Parathyroid adenoma (tissue), 2 donors: ENCODE measurements around the gene UTP15.
A peak's percentile ranks its signal among the peaks of the same experiment; 100 is the strongest.

Source experiments
- H2AFZ ChIP-seq: fragments of 300-600 bp; sonication (generic); one replicate; pipeline ENCODE4 v1.7.0; 2017; ENCODE audit warnings: antibody characterized with exemption, mild to moderate bottlenecking
- H3K27ac ChIP-seq: fragments of 300-600 bp; sonication (generic); one replicate; pipeline ENCODE4 v1.7.0; 2017
- H3K27me3 ChIP-seq: fragments of 300-600 bp; sonication (generic); one replicate; pipeline ENCODE4 v1.7.0; 2017; ENCODE audit warnings: low read length; ENCODE audit not compliant: control insufficient read depth, insufficient read depth
- H3K36me3 ChIP-seq: fragments of 300-600 bp; sonication (generic); one replicate; pipeline ENCODE4 v1.7.0; 2017; ENCODE audit warnings: low read length; ENCODE audit not compliant: control insufficient read depth, insufficient read depth
- H3K4me1 ChIP-seq: fragments of 300-600 bp; sonication (generic); one replicate; pipeline ENCODE4 v1.7.0; 2017; ENCODE audit warnings: control low read depth
- H3K4me2 ChIP-seq: fragments of 300-600 bp; sonication (generic); one replicate; pipeline ENCODE4 v1.7.0; 2017; ENCODE audit warnings: low read length
- H3K4me3 ChIP-seq: fragments of 300-600 bp; sonication (generic); one replicate; pipeline ENCODE4 v1.7.0; 2017; ENCODE audit warnings: low read depth, low read length
- H3K79me2 ChIP-seq: fragments of 300-600 bp; sonication (generic); one replicate; pipeline ENCODE4 v1.7.0; 2017; ENCODE audit warnings: control low read depth
- H3K9ac ChIP-seq: fragments of 300-600 bp; sonication (generic); one replicate; pipeline ENCODE4 v1.7.0; 2017; ENCODE audit warnings: mild to moderate bottlenecking
- H3K9me3 ChIP-seq: fragments of 300-600 bp; sonication (generic); one replicate; pipeline ENCODE4 v1.7.0; 2017; ENCODE audit warnings: low read length; ENCODE audit not compliant: control insufficient read depth
- TF ChIP-seq, protein P1 (sequence below): fragments of 300-600 bp; sonication (generic); IDR thresholded peaks from one replicate; pipeline ENCODE4 v1.7.0; 2017; ENCODE audit warnings: antibody characterized with exemption, mild to moderate bottlenecking
- donor health status: primary hyperparathyroidism.

Gene UTP15, protein sequence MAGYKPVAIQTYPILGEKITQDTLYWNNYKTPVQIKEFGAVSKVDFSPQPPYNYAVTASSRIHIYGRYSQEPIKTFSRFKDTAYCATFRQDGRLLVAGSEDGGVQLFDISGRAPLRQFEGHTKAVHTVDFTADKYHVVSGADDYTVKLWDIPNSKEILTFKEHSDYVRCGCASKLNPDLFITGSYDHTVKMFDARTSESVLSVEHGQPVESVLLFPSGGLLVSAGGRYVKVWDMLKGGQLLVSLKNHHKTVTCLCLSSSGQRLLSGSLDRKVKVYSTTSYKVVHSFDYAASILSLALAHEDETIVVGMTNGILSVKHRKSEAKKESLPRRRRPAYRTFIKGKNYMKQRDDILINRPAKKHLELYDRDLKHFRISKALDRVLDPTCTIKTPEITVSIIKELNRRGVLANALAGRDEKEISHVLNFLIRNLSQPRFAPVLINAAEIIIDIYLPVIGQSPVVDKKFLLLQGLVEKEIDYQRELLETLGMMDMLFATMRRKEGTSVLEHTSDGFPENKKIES

DNA sequence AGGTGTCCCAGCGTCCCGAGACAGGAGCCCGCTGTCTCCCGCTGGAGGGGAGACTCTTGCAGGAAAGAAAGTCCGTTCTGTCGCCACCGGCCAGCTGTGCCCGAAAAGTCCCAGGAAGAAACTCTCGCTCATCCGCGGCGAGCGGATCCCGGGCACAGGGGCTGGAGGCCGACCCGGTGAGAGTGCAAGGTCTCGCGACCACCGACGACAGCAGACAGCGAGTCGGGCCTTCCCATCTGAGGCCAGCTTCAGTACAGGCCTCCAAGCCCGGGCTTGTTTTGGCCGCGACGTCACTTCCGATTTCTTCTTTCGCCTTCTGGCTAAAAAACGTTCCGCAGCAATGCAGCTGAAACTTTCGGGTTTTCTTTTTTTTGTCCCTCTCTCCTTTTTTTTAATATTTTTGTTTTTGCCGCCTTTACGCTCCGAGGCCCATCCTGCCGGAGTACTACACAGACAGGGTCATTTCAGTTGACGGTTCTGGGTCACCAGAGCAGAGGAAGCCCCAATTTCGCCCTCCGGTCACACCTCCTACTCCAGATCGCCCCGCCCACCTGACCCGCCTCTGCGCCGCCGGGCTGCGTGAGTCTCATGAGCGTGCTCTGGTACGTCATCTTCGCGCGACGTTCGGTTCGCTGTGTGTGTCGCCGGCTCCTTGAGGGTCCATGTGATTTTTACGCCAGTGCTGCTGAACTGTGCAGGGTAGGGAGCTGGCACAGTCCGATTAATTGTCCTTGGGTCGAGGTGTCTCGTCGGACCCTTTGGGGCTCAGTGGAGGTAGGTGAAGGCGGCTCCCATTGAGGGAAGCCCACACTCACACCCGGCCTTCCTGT, at the start of gene UTP15, which contains the start of gene ANKRA2:
Gene UTP15, plus strand, starts transcription at position 605 of the 830 bp plus-strand sequence. CDS start 1,602 bp downstream, outside the sequence.
Gene ANKRA2, minus strand, starts transcription at position 501 of the 830 bp plus-strand sequence. CDS start 2,758 bp downstream, outside the sequence.
- no peaks in the 10 kb centered on the region for H3K9me3 ChIP-seq
- TF ChIP-seq, protein P1, sequence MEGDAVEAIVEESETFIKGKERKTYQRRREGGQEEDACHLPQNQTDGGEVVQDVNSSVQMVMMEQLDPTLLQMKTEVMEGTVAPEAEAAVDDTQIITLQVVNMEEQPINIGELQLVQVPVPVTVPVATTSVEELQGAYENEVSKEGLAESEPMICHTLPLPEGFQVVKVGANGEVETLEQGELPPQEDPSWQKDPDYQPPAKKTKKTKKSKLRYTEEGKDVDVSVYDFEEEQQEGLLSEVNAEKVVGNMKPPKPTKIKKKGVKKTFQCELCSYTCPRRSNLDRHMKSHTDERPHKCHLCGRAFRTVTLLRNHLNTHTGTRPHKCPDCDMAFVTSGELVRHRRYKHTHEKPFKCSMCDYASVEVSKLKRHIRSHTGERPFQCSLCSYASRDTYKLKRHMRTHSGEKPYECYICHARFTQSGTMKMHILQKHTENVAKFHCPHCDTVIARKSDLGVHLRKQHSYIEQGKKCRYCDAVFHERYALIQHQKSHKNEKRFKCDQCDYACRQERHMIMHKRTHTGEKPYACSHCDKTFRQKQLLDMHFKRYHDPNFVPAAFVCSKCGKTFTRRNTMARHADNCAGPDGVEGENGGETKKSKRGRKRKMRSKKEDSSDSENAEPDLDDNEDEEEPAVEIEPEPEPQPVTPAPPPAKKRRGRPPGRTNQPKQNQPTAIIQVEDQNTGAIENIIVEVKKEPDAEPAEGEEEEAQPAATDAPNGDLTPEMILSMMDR: no peak
- peak within 1 kb of the TSS; percentile 54 for H3K9ac ChIP-seq
- peak within 1 kb of the TSS; percentile 96 for H3K4me3 ChIP-seq
- peak within 1 kb of the TSS; percentile 87 for H3K27ac ChIP-seq
- H3K79me2 ChIP-seq: peaks cover 13% of the 10 kb centered on the region
- peaks cover 4% of the 10 kb centered on the region for H3K4me1 ChIP-seq
- H3K4me2 ChIP-seq: peak within 1 kb of the TSS; percentile 95
- peak within 1 kb of the TSS; percentile 96 for H2AFZ ChIP-seq
- H3K36me3 ChIP-seq: no peaks in the 10 kb centered on the region
- H3K27me3 ChIP-seq: no peaks in the 10 kb centered on the region

DNA sequence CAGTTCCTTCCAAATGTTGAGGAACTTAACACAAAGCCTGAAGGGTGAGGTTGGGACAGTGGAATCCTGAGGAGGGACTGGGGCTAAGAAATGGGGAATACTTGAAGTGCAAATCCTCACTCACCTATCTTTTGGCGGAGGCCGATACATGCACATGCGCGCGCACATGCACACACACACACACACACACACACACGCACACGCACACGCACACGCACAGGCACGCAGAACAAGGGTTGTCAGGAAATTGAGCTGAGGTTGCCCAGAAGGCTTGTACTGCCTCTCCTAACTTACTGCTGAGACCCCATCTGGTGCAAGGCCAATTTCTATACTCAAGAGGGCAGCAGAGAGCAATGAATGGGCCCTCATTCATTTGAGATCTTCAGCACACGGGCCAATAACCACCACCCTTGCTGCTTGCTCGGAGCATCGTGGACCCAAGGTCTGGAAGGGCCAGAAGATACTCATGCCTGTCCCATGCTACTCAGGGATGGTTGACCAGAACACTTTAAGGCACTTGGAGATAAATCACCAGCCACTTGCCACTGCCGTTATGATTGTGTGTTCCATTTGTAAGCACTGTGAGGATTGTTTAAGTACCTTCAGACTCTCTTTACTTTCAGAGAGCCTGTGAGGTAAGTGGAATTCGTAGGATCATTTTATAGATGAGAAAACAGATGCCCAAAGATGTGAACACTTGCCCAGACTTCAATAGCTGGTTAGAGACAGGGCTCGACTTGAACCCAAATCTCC, 45.8 kb upstream of the UTP15 start:
- Histone ChIP-seq H3K9ac (no peak overlapping the region), H2AFZ (no peak overlapping the region), H3K4me3 (no peak overlapping the region), H3K36me3 (no peaks in the 10 kb centered on the region), H3K27ac (no peak overlapping the region), H3K9me3 (no peaks in the 10 kb centered on the region), H3K79me2 (no peaks in the 10 kb centered on the region), H3K27me3 (no peaks in the 10 kb centered on the region), H3K4me2 (no peak overlapping the region), H3K4me1 (no peaks in the 10 kb centered on the region)
- TF ChIP-seq, protein P1: peak; percentile 69

DNA sequence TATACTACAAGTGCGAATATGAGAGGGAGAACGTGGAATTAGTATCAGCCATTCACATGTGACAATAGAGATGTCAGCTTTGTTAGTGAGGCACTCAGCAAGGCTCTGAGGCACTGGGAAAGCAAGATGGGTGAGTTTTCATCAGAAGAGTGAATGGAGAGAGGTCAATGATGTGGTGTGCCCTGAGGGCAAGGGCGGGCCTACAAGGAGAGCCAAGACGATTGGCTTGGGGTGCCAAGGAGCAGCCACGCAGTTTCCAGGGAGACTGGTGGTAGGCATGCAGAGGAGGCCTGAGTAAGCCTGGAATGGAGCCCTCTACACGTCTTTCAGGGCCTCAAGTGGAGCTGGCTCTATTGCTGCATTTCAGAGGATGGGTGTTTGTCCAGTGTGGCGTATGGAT, 42.6 kb upstream of the UTP15 start:
- Histone ChIP-seq H3K9ac (no peak overlapping the region), H3K79me2 (no peaks in the 10 kb centered on the region), H3K4me3 (no peak overlapping the region), H3K36me3 (no peaks in the 10 kb centered on the region), H3K27me3 (no peaks in the 10 kb centered on the region), H3K9me3 (no peaks in the 10 kb centered on the region), H3K4me2 (no peak overlapping the region), H3K4me1 (no peaks in the 10 kb centered on the region), H3K27ac (no peak overlapping the region), H2AFZ (no peak overlapping the region)
- TF ChIP-seq, protein P1: no peak

DNA sequence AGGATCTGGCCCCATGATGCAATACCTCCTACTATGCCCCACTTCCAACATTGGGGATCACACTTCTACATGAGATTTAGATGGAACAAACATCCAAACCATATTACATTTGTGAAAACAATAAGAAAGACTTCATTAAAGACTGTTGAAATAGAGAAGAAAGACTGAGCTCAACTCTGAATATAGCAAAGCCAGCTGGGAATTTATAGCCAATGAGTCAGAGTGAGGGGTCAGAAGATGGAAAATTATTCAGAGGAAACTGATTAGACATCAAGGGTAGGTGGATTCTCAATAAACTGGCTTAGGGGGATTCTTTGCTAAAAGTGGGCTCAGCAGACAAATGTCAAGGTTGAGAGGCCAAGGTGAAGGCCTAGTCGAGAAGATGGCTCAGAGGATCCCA, 41.7 kb upstream of the UTP15 start:
- no peaks in the 10 kb centered on the region for H3K4me1 ChIP-seq
- no peaks in the 10 kb centered on the region for H3K27me3 ChIP-seq
- TF ChIP-seq, protein P1: no peak
- H3K79me2 ChIP-seq: no peaks in the 10 kb centered on the region
- no peak overlapping the region for H2AFZ ChIP-seq
- H3K9me3 ChIP-seq: no peaks in the 10 kb centered on the region
- H3K4me3 ChIP-seq: no peak overlapping the region
- no peak overlapping the region for H3K27ac ChIP-seq
- no peaks in the 10 kb centered on the region for H3K36me3 ChIP-seq
- H3K4me2 ChIP-seq: no peak overlapping the region
- H3K9ac ChIP-seq: no peak overlapping the region
